GM12878 (cell line): Measurements from ENCODE around the gene DPPA2. TPM values are rescaled to one million over a fixed set of nuclear protein-coding genes. Genes with fewer than 3 reads are reported as not detected.

Experiments
- ATAC-seq: fragments of 200-7000 bp; cut with Tn5 transposase; 3 replicates; pipeline ENCODE4 v1.9.1; 2020; ENCODE audit warnings: mild to moderate bottlenecking, moderate library complexity
- BruUV-seq: library from RNA; stranded (reverse); fragments of 400-500 nt; replicated peaks from 2 replicates; lab custom pipeline; 2021; lab: Mats Ljungman, UMichigan
- CTCF ChIA-PET: fragments of 300-600 bp; sonication (Branson Sonifier 250); formaldehyde crosslinking; extraction: SDS; loops from one replicate; lab custom pipeline; 2021; ENCODE audit warnings: inconsistent platforms; lab: Yijun Ruan, JAX
- POLR2A ChIA-PET: fragments of 350-600 bp; formaldehyde crosslinking; extraction: SDS; loops from one replicate; lab custom pipeline; 2021; ENCODE audit warnings: inconsistent platforms; lab: Charles Lee
- RAD21 ChIA-PET: fragments of 300-600 bp; sonication (Branson Sonifier 250); formaldehyde crosslinking; loops from one replicate; lab custom pipeline; 2023; ENCODE audit warnings: antibody characterized with exemption; ENCODE audit not compliant: unreplicated experiment; lab: Charles Lee
- SMC1A ChIA-PET: fragments of 300-600 bp; sonication (Branson Sonifier 250); formaldehyde crosslinking; loops from one replicate; lab custom pipeline; 2023; ENCODE audit not compliant: unreplicated experiment, uncharacterized antibody; lab: Charles Lee
- DNase-seq: peaks from one replicate; pipeline ENCODE4 v3.0.0-alpha.2; 2011; ENCODE audit warnings: low read depth, low spot score
- FAIRE-seq: peaks from 3 replicates; lab custom pipeline; 2011; peaks lifted over from hg19 to GRCh38; lab: Jason Lieb, UNC
- H2AFZ ChIP-seq: 2 replicates; pipeline ENCODE4 v1.6.0; 2011; ENCODE audit warnings: low read depth, low read length, control low read depth; ENCODE audit not compliant: control insufficient read depth
- H3K27ac ChIP-seq: 2 replicates; pipeline ENCODE4 v1.5.1; 2011; ENCODE audit warnings: control low read depth; ENCODE audit not compliant: control insufficient read depth, insufficient read depth
- H3K27me3 ChIP-seq, 2 experiments: replicated peaks in 1 of 2; 2 replicates each; pipeline versions ENCODE4 v1.6.0 to v1.6.1; 2011; ENCODE audit warnings: low read length in 1 of 2; ENCODE audit not compliant: control insufficient read depth in 2 of 2, insufficient read depth in 2 of 2
- H3K36me3 ChIP-seq, 2 experiments: 2 replicates each; pipeline ENCODE4 v1.5.1; 2011; ENCODE audit warnings: low read length in 1 of 2; ENCODE audit not compliant: control insufficient read depth in 2 of 2, insufficient read depth in 2 of 2
- H3K4me1 ChIP-seq: 2 replicates; pipeline ENCODE4 v1.6.1; 2011; ENCODE audit warnings: mild to moderate bottlenecking, low read length, moderate library complexity, mixed read lengths; ENCODE audit not compliant: control insufficient read depth, insufficient read depth
- H3K4me2 ChIP-seq: 2 replicates; pipeline ENCODE4 v1.6.0; 2011; ENCODE audit warnings: control low read depth; ENCODE audit not compliant: control insufficient read depth, insufficient read depth
- H3K4me3 ChIP-seq: fragments of 200-600 bp; sonication (generic); 2 replicates; pipeline ENCODE4 v1.5.1; 2016
- H3K79me2 ChIP-seq: 2 replicates; pipeline ENCODE4 v1.6.0; 2011; ENCODE audit warnings: low read length; ENCODE audit not compliant: control insufficient read depth, insufficient read depth
- H3K9ac ChIP-seq: 2 replicates; pipeline ENCODE4 v1.8.0; 2011; ENCODE audit warnings: low read length, control low read depth, mixed read lengths; ENCODE audit not compliant: control insufficient read depth, insufficient read depth
- H3K9me3 ChIP-seq: replicated peaks from 3 replicates; pipeline ENCODE4 v1.5.1; 2011; ENCODE audit warnings: mild to moderate bottlenecking, low read length; ENCODE audit not compliant: control insufficient read depth, insufficient read depth
- H4K20me1 ChIP-seq: 2 replicates; pipeline ENCODE4 v1.6.0; 2011; ENCODE audit not compliant: control insufficient read depth, insufficient read depth
- BCL11A ChIP-seq: IDR thresholded peaks from 2 replicates; pipeline ENCODE4 v1.6.1; 2011; ENCODE audit warnings: low read depth, low read length
- CHD2 ChIP-seq: IDR thresholded peaks from 2 replicates; pipeline ENCODE4 v1.6.1; 2011; ENCODE audit warnings: low read depth, low read length, improper control_type of control experiment, borderline replicate concordance
- E2F8 ChIP-seq: fragments of 450-650 bp; IDR thresholded peaks from 2 replicates; pipeline ENCODE4 v1.6.1; 2018; ENCODE audit warnings: mild to moderate bottlenecking, low read depth, moderate library complexity; ENCODE audit not compliant: partially characterized antibody
- HCFC1 ChIP-seq: fragments of 150-350 bp; IDR thresholded peaks from 2 replicates; pipeline ENCODE4 v1.6.1; 2014; ENCODE audit warnings: low read length
- IKZF1 ChIP-seq: fragments of 450-650 bp; conservative IDR thresholded peaks from 2 replicates; pipeline ENCODE4 v1.6.1; 2017; ENCODE audit warnings: antibody characterized with exemption, mild to moderate bottlenecking
- JUNB ChIP-seq: IDR thresholded peaks from 2 replicates; pipeline ENCODE4 v1.6.1; 2016; ENCODE audit warnings: antibody characterized with exemption, mild to moderate bottlenecking
- JUND ChIP-seq: IDR thresholded peaks from 2 replicates; pipeline ENCODE4 v1.6.1; 2012; ENCODE audit warnings: low read depth, mild to moderate bottlenecking, low read length, improper control_type of control experiment, moderate library complexity
- LARP7 ChIP-seq: fragments of 450-650 bp; IDR thresholded peaks from 2 replicates; pipeline ENCODE4 v1.6.1; 2017; ENCODE audit warnings: mild to moderate bottlenecking
- MEF2A ChIP-seq: IDR thresholded peaks from 2 replicates; pipeline ENCODE4 v1.6.1; 2011; ENCODE audit warnings: low read depth, mild to moderate bottlenecking, low read length, moderate library complexity; ENCODE audit not compliant: insufficient read depth
- NBN ChIP-seq: fragments of 450-650 bp; IDR thresholded peaks from 2 replicates; pipeline ENCODE4 v1.6.1; 2016
- NFYA ChIP-seq: IDR thresholded peaks from 2 replicates; pipeline ENCODE4 v1.6.1; 2011; ENCODE audit warnings: low read depth, mild to moderate bottlenecking, low read length, improper control_type of control experiment, borderline replicate concordance
- POLR2AphosphoS5 ChIP-seq: IDR thresholded peaks from 2 replicates; pipeline ENCODE4 v1.6.1; 2011; ENCODE audit warnings: mild to moderate bottlenecking, low read length, inconsistent platforms
- SPI1 ChIP-seq: IDR thresholded peaks from 2 replicates; pipeline ENCODE4 v1.6.1; 2011; ENCODE audit warnings: low read depth, mild to moderate bottlenecking, low read length, moderate library complexity, borderline replicate concordance; ENCODE audit not compliant: insufficient read depth
- SUZ12 ChIP-seq: fragments of 200-600 bp; sonication (generic); IDR thresholded peaks from one replicate; pipeline ENCODE4 v1.6.1; 2018; ENCODE audit warnings: antibody characterized with exemption, mild to moderate bottlenecking; ENCODE audit not compliant: unreplicated experiment
- TARDBP ChIP-seq: IDR thresholded peaks from 2 replicates; pipeline ENCODE4 v1.6.1; 2016; ENCODE audit warnings: borderline replicate concordance
- TCF12 ChIP-seq: IDR thresholded peaks from 2 replicates; pipeline ENCODE4 v1.6.1; 2011; ENCODE audit warnings: low read depth, mild to moderate bottlenecking, low read length
- ZSCAN29 ChIP-seq: fragments of 450-650 bp; IDR thresholded peaks from 2 replicates; pipeline ENCODE4 v1.6.1; 2017; ENCODE audit warnings: mild to moderate bottlenecking, moderate library complexity
- WGBS: methylation state at CpG from one replicate; pipeline ENCODE4 v1.1.6; 2016; ENCODE audit warnings: low lambda C conversion rate; ENCODE audit not compliant: insufficient replicate concordance, insufficient coverage; ENCODE audit errors: missing lambda C conversion rate; 5-methylcytosine and 5-hydroxymethylcytosine counted together
- in situ Hi-C: fragments of 300-500 bp; cut with MboI; formaldehyde crosslinking; loops from 9 replicates; pipeline ENCODE4 v1.14.3; 2018; ENCODE audit warnings: mixed read lengths
- intact Hi-C: fragments of 100-400 bp; cut with micrococcal nuclease; formaldehyde crosslinking; loops from one replicate; pipeline ENCODE4 v1.14.2; 2022; ENCODE audit not compliant: unreplicated experiment
- polyA plus RNA-seq, 11 experiments: library from polyadenylated mRNA; depleted of rRNA in 4 of 11; unstranded in 6 of 11; stranded (reverse) in 5 of 11; fragments of >200 nt; fragmentation: Nextera tagmentation in 4 of 11; fragmentation: Illumina TruSeq in 1 of 11; extraction: Ambion mirVana in 4 of 11; extraction: Trizol in 1 of 11; gene quantifications; 1 replicate in 1 of 11; 2 replicates in 10 of 11; pipeline versions ENCODE4 v1.2.1 to v1.2.3, GENCODE V29; 2011 to 2016; ENCODE audit warnings: inconsistent platforms in 2 of 11, missing spikeins in 2 of 11, low read depth in 1 of 11
- total RNA-seq, 4 experiments: library from RNA; depleted of rRNA in 3 of 4; stranded (reverse); fragments of >200 nt in 3 of 4; fragmentation: Illumina TruSeq in 1 of 4; extraction: Trizol in 1 of 4; gene quantifications; 2 replicates each; pipeline versions ENCODE4 v1.2.1 to v1.2.3, GENCODE V29; 2013 to 2021

DPPA2 gene
- total and polyA plus RNA-seq, 10 of the 15 experiments (the other 5 are each of a cell fraction or from before 2014, with no cell fraction given) = not detected

GRCh38 chr3:109313061-109313460 is 3.3 kb downstream of the DPPA2 start:
- H3K79me2 ChIP-seq = no peaks in the 10 kb centered on the region
- in situ Hi-C loops = no loop called here

GRCh38 chr3:109297496-109297895 is 18.8 kb downstream of the DPPA2 start:
- Histone ChIP-seq H3K27me3 (no peaks in the 10 kb centered on the region), H3K9ac (no peak overlapping the region), H3K79me2 (no peaks in the 10 kb centered on the region), H3K4me3 (no peak overlapping the region), H4K20me1 (no peaks in the 10 kb centered on the region), H2AFZ (no peak overlapping the region), H3K36me3 (no peaks in the 10 kb centered on the region), H3K27ac (no peak overlapping the region), H3K4me1 (no peaks in the 10 kb centered on the region), H3K4me2 (no peak overlapping the region), H3K9me3 (no peaks in the 10 kb centered on the region)
- DNase-seq = no peak
- FAIRE-seq = no peak
- intact Hi-C loops (no loop called here), in situ Hi-C loops (no loop called here)
- TF ChIP-seq E2F8 = no peak
- POLR2A ChIA-PET = no interaction called here
- WGBS = 0% methylated on average over 2 of the region's 2 CpGs
- ATAC-seq = no peak
- RAD21 ChIA-PET = no interaction called here
- BruUV-seq = no TSS peak
- SMC1A ChIA-PET = no interaction called here
- CTCF ChIA-PET = no interaction called here

More at GRCh38 chr3:109313061-109313460, 3.3 kb downstream of the DPPA2 start:
- Histone ChIP-seq H3K9ac (no peak overlapping the region), H3K27ac (no peak overlapping the region), H3K27me3 (no peaks in the 10 kb centered on the region), H3K36me3 (no peaks in the 10 kb centered on the region), H3K4me1 (no peaks in the 10 kb centered on the region), H4K20me1 (no peaks in the 10 kb centered on the region), H3K4me3 (no peak overlapping the region), H3K4me2 (no peak overlapping the region), H3K9me3 (no peaks in the 10 kb centered on the region), H2AFZ (no peak overlapping the region)
- no peak for TF ChIP-seq TCF12
- TF ChIP-seq MEF2A = no peak
- no peak for TF ChIP-seq JUNB
- TF ChIP-seq SUZ12 = no peak
- no peak for TF ChIP-seq CHD2
- TF ChIP-seq ZSCAN29 = no peak
- no peak for TF ChIP-seq LARP7
- TF ChIP-seq POLR2AphosphoS5 = no peak
- no peak for TF ChIP-seq HCFC1
- no peak for TF ChIP-seq NFYA
- no peak for TF ChIP-seq JUND
- TF ChIP-seq IKZF1 = no peak
- TF ChIP-seq TARDBP = no peak
- no peak for TF ChIP-seq NBN
- TF ChIP-seq BCL11A = no peak
- TF ChIP-seq SPI1 = no peak
- FAIRE-seq (no peak), DNase-seq (no peak), ATAC-seq (no peak)
- ChIA-PET POLR2A (no interaction called here), SMC1A (no interaction called here), RAD21 (no interaction called here), CTCF (no interaction called here)
- WGBS = 55% methylated on average over 1 of the region's 1 CpG
- intact Hi-C loops = no loop called here
- BruUV-seq = no TSS peak
